ENCODE measurements around the gene THSD7B. TPM values are rescaled to one million over a fixed set of nuclear protein-coding genes. Genes with fewer than 3 reads are reported as not detected.

Gene THSD7B, protein sequence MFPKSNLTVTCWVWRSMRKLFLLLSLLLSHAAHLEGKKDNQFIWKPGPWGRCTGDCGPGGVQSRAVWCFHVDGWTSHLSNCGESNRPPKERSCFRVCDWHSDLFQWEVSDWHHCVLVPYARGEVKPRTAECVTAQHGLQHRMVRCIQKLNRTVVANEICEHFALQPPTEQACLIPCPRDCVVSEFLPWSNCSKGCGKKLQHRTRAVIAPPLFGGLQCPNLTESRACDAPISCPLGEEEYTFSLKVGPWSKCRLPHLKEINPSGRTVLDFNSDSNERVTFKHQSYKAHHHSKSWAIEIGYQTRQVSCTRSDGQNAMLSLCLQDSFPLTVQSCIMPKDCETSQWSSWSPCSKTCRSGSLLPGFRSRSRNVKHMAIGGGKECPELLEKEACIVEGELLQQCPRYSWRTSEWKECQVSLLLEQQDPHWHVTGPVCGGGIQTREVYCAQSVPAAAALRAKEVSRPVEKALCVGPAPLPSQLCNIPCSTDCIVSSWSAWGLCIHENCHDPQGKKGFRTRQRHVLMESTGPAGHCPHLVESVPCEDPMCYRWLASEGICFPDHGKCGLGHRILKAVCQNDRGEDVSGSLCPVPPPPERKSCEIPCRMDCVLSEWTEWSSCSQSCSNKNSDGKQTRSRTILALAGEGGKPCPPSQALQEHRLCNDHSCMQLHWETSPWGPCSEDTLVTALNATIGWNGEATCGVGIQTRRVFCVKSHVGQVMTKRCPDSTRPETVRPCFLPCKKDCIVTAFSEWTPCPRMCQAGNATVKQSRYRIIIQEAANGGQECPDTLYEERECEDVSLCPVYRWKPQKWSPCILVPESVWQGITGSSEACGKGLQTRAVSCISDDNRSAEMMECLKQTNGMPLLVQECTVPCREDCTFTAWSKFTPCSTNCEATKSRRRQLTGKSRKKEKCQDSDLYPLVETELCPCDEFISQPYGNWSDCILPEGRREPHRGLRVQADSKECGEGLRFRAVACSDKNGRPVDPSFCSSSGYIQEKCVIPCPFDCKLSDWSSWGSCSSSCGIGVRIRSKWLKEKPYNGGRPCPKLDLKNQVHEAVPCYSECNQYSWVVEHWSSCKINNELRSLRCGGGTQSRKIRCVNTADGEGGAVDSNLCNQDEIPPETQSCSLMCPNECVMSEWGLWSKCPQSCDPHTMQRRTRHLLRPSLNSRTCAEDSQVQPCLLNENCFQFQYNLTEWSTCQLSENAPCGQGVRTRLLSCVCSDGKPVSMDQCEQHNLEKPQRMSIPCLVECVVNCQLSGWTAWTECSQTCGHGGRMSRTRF (N-terminal part only)
- under 1 TPM in 6 of 7 donors, not detected in 1; 0.10 to 0.57 (median 0.34) TPM for total RNA-seq
- under 1 TPM; 0.39 to 0.82 TPM for polyA plus RNA-seq
- long read RNA-seq, donor 1, result 0 reads
- long read RNA-seq, donor 2, result 0 reads
- long read RNA-seq, donor 3, result 0 reads

DNA sequence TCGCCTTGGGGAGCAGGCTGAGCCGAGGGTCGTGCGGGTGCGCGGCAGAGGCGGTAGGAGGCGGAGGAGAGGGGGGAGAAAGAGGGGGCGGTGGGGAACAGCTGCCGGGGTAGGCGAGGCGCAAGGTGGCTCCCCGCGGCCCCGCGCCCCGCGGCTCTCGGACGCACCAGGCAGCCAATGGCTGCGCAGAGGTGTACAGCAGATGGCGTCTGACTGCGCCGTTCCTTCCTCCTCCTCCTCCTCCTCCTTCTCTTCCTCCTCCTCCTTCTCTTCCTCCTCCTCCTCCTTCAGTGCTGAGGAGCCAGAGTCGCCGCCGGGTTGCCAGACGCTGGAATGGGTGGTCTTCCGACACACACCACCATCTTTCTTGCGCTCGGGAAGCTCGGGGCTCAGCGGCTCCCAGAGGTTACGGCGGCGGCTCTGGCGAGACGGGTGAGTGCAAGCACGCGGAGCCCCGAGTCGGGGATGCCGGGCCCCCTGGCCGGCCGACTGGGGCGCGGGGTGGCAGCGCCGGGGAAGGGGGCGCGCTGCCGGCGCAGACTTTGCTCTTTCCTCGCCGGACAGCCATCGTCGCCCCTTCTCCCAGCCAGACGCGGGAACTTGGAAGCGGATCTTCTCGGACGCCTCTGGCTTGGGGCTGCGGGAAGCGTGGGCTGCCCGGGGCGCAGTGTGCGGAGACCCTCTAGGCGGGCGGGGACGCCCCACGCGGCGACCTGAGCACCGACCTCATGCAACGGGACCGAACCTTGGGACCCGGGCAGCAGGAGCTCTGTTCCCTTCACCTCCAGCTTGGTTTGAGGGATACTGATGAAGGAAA, at the start of gene THSD7B:
TSS of gene THSD7B (plus strand) at position 290 of the 817 bp plus-strand sequence. CDS start 116,634 bp downstream, outside the sequence.
- Histone ChIP-seq H3K9me3 (no peaks in the 10 kb centered on the region), H3K27ac (no peak within 1 kb of the TSS), H3K4me1 (ENCODE audit: insufficient read depth) (peaks cover 2% of the 10 kb centered on the region), H3K27me3 (no peaks in the 10 kb centered on the region), H3K36me3 (no peaks in the 10 kb centered on the region), H3K4me3 (peak within 1 kb of the TSS; percentile 5)
- WGBS, 3 donors, result 1 to 3% (median 1%) methylated on average over 70 to 77 of the region's 77 CpGs
- intact Hi-C loops (cut with DNase I), result no loop called here
- no peak for DNase-seq
- TF ChIP-seq CTCF (IDR thresholded peaks at IDR 0.05) (no peak), POLR2A (IDR thresholded peaks at IDR 0.05) (no peak), EP300 (IDR thresholded peaks at IDR 0.05) (no peak)

DNA sequence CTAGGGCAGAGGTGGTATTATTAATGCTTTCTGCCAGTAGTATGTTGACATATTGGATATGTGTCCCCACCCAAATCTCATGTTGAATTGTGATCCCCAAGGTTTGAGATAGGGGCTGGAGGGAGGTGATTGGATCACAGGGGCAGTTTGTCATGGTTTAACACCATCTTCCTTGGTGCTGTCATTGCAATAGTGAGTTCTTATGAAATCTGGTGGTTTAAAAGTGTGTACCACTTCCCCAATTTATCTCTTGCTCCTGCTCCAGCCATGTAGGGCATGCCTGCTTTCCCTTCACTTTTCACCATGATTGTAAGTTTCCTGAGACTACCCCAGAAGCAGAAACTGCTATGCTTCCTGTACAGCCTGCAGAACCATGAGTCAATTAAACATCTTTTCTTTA, 47.1 kb upstream of the THSD7B start:
- intact Hi-C loops (cut with DNase I), result no loop called here
- no peak for DNase-seq
- TF ChIP-seq POLR2A (IDR thresholded peaks at IDR 0.05), result no peak
- no peak for TF ChIP-seq CTCF (IDR thresholded peaks at IDR 0.05)
- Histone ChIP-seq H3K4me3 (no peak overlapping the region), H3K27ac (no peak overlapping the region), H3K9me3 (no peaks in the 10 kb centered on the region), H3K4me1 (ENCODE audit: insufficient read depth) (no peaks in the 10 kb centered on the region), H3K27me3 (no peaks in the 10 kb centered on the region), H3K36me3 (no peaks in the 10 kb centered on the region)

- intact Hi-C loops (cut with DNase I), result no loop called here
- H3K4me3 ChIP-seq, result no peak overlapping the region
- no peak for TF ChIP-seq POLR2A (IDR thresholded peaks at IDR 0.05)
- TF ChIP-seq EP300 (IDR thresholded peaks at IDR 0.05), result no peak
- TF ChIP-seq CTCF (IDR thresholded peaks at IDR 0.05), result no peak
- no peak for DNase-seq
- WGBS, 3 donors, result 53 to 65% (median 64%) methylated on average over 4 of the region's 4 CpGs
- H3K4me1 ChIP-seq (ENCODE audit: insufficient read depth), result no peaks in the 10 kb centered on the region
- no peak overlapping the region for H3K27ac ChIP-seq
- no peaks in the 10 kb centered on the region for H3K36me3 ChIP-seq
- H3K9me3 ChIP-seq, result no peaks in the 10 kb centered on the region
- H3K27me3 ChIP-seq, result no peaks in the 10 kb centered on the region
These were observed 37.2 kb upstream of the THSD7B start for GRCh38 chr2:136727973-136728699.
